Natural killer cell treated with Interleukin-12 subunit alpha and Interleukin-12 subunit beta and Interleukin-15 and Interleukin-18, amount 100 ng/mL, for 72 hours (primary cell): ENCODE measurements around the gene CXCR5. TPM values are rescaled to one million over a fixed set of nuclear protein-coding genes. Genes with fewer than 3 reads are reported as not detected.

Experiments used
- ATAC-seq, 2 donors: fragments of 150-1000 bp; cut with Tn5 transposase in 1 of 2; sonication (Bioruptor Pico), chemical (Tn5 transposase) in 1 of 2; 2 replicates each; pipeline ENCODE4 v1.10.0; 2021
- DNase-seq: peaks from one replicate; pipeline ENCODE4 v3.0.0; 2022; ENCODE audit warnings: low spot score
- H3K27ac Mint-ChIP-seq, 2 donors: 1 replicate in 1 of 2; 2 replicates in 1 of 2; pipeline ENCODE4 v1.8.0; 2022; ENCODE audit warnings: mixed read lengths in 2 of 2, mild to moderate bottlenecking in 1 of 2, moderate library complexity in 1 of 2
- H3K27me3 Mint-ChIP-seq, 2 donors: 1 replicate in 1 of 2; 2 replicates in 1 of 2; pipeline ENCODE4 v1.8.0; 2022; ENCODE audit warnings: mixed read lengths in 2 of 2
- H3K36me3 Mint-ChIP-seq: one replicate; pipeline ENCODE4 v1.8.0; 2022; ENCODE audit warnings: mixed read lengths
- H3K4me1 Mint-ChIP-seq, 2 donors: 1 replicate in 1 of 2; 2 replicates in 1 of 2; pipeline ENCODE4 v1.8.0; 2022; ENCODE audit warnings: low read depth in 2 of 2, mixed read lengths in 2 of 2, mild to moderate bottlenecking in 1 of 2
- H3K4me3 Mint-ChIP-seq: one replicate; pipeline ENCODE4 v1.8.0; 2022; ENCODE audit warnings: mixed read lengths
- H3K9me3 Mint-ChIP-seq: 2 replicates; pipeline ENCODE4 v1.8.0; 2022; ENCODE audit warnings: mixed read lengths
- total RNA-seq, 2 donors: library from RNA; stranded (reverse); gene quantifications; one replicate each; pipeline ENCODE4 v1.2.3, GENCODE V29; 2022

The CXCR5 gene
- total RNA-seq, 2 donors from 2014 or later = 3.1 to 6.3 TPM

GRCh38 chr11:118915941-118916841, 32.5 kb downstream of the CXCR5 start:
- no peak for ATAC-seq
- no peaks in the 10 kb centered on the region for H3K36me3 Mint-ChIP-seq

GRCh38 chr11:118916842-118917388, 33.2 kb downstream of the CXCR5 start:
- no peaks in the 10 kb centered on the region for H3K27me3 Mint-ChIP-seq
- no peaks in the 10 kb centered on the region for H3K36me3 Mint-ChIP-seq

More at GRCh38 chr11:118915941-118916841, 32.5 kb downstream of the CXCR5 start:
- DNase-seq = peak; percentile 57
- H3K27me3 Mint-ChIP-seq = no peaks in the 10 kb centered on the region
- no peaks in the 10 kb centered on the region for H3K9me3 Mint-ChIP-seq
- peak overlapping the region; percentile 97 to 99 for H3K27ac Mint-ChIP-seq
- H3K4me1 Mint-ChIP-seq = peaks cover 80 to 85% of the 10 kb centered on the region in 2 donors
- H3K4me3 Mint-ChIP-seq = peak overlapping the region; percentile 74

DNA sequence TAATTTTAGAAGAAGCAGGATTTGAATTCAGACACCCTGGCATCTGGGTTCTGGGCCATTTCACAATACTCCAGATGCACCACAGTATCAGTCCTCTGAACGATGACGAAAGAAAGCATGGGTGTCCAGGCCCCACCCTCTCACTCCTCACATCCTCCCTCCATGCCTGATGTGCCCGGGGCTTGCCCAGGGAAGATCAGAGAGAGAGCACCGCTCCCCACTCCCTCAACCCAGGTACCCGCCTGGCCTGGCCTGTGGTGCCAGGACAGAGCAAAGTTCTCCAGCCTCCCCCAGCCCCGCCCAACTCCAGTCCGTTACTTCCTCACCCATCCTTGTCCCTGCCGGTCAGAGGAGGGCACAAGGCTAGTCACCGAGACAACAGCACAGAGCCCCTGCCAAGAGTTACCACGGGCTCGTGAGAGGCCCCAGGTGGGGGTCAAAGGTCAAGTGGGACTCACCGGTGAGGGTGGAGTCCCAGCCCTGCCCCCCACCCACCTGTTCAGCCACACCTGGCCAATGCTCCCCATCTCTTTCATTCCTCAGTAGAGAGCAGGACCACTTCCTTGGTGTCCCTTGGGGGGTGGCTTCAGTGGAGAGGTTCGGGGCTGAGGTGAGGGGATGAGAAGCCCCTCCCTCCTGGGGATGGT, 33.9 kb downstream of the CXCR5 start:
- ATAC-seq = peak; percentile 60 to 81
- Mint-ChIP-seq H3K9me3 (no peaks in the 10 kb centered on the region), H3K36me3 (no peaks in the 10 kb centered on the region), H3K27ac (peak overlapping the region; percentile 97 to 99), H3K4me3 (peak overlapping the region; percentile 78), H3K27me3 (no peaks in the 10 kb centered on the region), H3K4me1 (peaks cover 69 to 76% of the 10 kb centered on the region in 2 donors)
- DNase-seq = peak; percentile 81

More at GRCh38 chr11:118916842-118917388, 33.2 kb downstream of the CXCR5 start:
- Mint-ChIP-seq H3K4me1 (peaks cover 76 to 83% of the 10 kb centered on the region in 2 donors), H3K4me3 (peak overlapping the region; percentile 78), H3K9me3 (no peaks in the 10 kb centered on the region), H3K27ac (peak overlapping the region; percentile 97 to 99)
- ATAC-seq (no peak), DNase-seq (no peak)

DNA sequence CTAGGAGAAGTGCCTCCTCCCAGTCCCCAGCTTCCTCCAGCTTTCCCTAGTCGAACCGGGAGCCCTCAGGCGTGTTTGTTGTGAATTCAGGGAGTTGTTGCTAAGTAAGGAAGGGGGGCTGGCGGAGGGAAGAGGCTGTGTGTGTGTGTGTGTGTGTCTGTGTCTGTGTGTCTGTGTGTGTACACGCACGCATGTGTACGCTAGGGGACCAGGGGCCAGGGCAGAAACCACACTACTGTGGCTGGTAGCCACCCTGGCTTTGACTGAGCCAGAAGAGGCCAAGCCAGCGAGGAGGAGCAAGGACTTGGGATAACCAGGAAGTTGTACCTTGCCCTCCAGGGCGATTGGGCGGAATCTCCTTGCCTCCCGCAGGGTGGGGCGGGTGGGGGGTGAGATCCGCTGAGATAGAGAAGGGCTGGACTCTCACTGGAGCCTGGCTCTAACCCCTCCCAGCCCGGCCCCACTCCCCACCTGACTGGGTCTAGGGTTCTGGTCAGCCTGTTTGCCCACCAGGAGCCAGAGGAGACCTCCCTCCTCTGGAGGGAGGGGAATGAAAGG, 34.5 kb downstream of the CXCR5 start:
- peak in 1 of 2 donors; percentile 6 for ATAC-seq
- H3K27me3 Mint-ChIP-seq = no peaks in the 10 kb centered on the region
- no peaks in the 10 kb centered on the region for H3K36me3 Mint-ChIP-seq
- peaks cover 66 to 75% of the 10 kb centered on the region in 2 donors for H3K4me1 Mint-ChIP-seq
- H3K27ac Mint-ChIP-seq = peak overlapping the region; percentile 97 to 99
- H3K9me3 Mint-ChIP-seq = no peaks in the 10 kb centered on the region
- H3K4me3 Mint-ChIP-seq = peak overlapping the region; percentile 78
- DNase-seq = peak; percentile 59

GRCh38 chr11:118918686-118919280, 35.1 kb downstream of the CXCR5 start:
- DNase-seq (peak; percentile 62), ATAC-seq (no peak)
- Mint-ChIP-seq H3K27me3 (no peaks in the 10 kb centered on the region), H3K4me1 (peaks cover 70 to 79% of the 10 kb centered on the region in 2 donors), H3K36me3 (no peaks in the 10 kb centered on the region), H3K9me3 (no peaks in the 10 kb centered on the region), H3K4me3 (peak overlapping the region; percentile 78), H3K27ac (peak overlapping the region; percentile 97 to 99)

GRCh38 chr11:118921121-118921928, 37.6 kb downstream of the CXCR5 start:
- peak overlapping the region; percentile 97 to 99 for H3K27ac Mint-ChIP-seq
- peak overlapping the region; percentile 76 for H3K4me3 Mint-ChIP-seq
- peaks cover 63 to 68% of the 10 kb centered on the region in 2 donors for H3K4me1 Mint-ChIP-seq
- H3K36me3 Mint-ChIP-seq = no peaks in the 10 kb centered on the region
- DNase-seq (no peak), ATAC-seq (no peak)
- H3K27me3 Mint-ChIP-seq = no peaks in the 10 kb centered on the region
- H3K9me3 Mint-ChIP-seq = no peaks in the 10 kb centered on the region

- Mint-ChIP-seq H3K36me3 (no peaks in the 10 kb centered on the region), H3K27me3 (no peaks in the 10 kb centered on the region), H3K27ac (peak overlapping the region in 1 of 2 donors; percentile 99), H3K4me3 (peak overlapping the region; percentile 95), H3K9me3 (no peaks in the 10 kb centered on the region), H3K4me1 (peaks cover 61 to 68% of the 10 kb centered on the region in 2 donors)
- ATAC-seq (no peak), DNase-seq (peak; percentile 56)
These were observed 38.4 kb downstream of the CXCR5 start for GRCh38 chr11:118921929-118922744.

GRCh38 chr11:118922745-118923627, 39.3 kb downstream of the CXCR5 start:
- Mint-ChIP-seq H3K9me3 (no peaks in the 10 kb centered on the region), H3K4me1 (peaks cover 61 to 68% of the 10 kb centered on the region in 2 donors), H3K27ac (peak overlapping the region; percentile 86 to 96), H3K4me3 (peak overlapping the region; percentile 95), H3K36me3 (no peaks in the 10 kb centered on the region), H3K27me3 (no peaks in the 10 kb centered on the region)
- ATAC-seq (no peak), DNase-seq (peak; percentile 59)

GRCh38 chr11:118923721-118924587, 40.3 kb downstream of the CXCR5 start:
- peak overlapping the region; percentile 86 to 96 for H3K27ac Mint-ChIP-seq
- DNase-seq = no peak
- H3K4me1 Mint-ChIP-seq = peaks cover 64 to 67% of the 10 kb centered on the region in 2 donors
- H3K36me3 Mint-ChIP-seq = no peaks in the 10 kb centered on the region
- H3K4me3 Mint-ChIP-seq = peak overlapping the region; percentile 95
- H3K9me3 Mint-ChIP-seq = no peaks in the 10 kb centered on the region
- ATAC-seq = no peak
- no peaks in the 10 kb centered on the region for H3K27me3 Mint-ChIP-seq

DNA sequence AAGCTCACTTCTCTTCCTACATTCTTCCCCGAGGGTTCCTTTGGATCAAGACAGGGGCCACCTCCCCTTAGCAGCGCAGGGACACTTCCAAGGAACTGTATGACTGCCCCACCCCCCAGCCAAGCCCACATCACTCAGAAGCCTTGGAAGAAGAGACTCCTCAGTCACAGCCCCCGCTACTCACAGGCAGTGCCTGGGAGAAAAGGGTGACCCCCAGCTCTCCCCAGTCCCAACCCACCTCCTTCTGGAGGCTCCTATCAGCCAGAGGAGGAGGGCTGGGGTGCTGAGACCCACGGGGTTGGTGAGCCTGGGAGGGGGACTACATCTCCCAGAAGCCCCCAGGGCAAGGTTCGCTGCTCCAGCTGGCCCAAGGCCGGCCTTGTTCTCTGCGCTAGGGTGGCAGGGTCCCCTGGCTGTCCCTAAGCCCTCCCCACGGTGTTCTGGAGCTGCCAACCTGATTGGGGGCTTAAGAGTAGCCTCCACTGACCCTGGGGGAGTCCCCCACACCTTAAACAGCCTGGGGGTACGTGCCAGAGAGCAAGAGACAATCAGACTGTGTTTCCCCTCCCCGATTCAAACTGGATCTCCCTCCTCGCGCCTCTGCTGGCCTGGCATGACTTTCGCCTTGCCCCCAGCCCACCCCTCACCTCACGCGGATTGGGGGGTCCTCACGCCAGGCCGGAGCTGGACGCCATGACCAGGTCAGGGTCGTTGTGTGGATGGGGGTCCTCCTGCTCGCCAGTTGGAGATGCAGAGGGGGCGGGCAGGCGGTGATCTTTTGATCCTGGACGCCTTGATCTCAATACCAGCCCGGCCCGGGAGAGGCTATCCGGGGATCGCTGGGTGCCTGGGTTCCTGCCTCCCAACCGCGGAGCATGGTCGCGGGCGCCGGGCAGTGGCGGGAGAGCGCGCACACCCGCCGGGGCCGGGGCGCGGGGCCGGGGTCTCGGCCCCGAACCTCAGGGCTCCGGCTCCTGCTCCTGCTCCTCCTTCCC, 41.2 kb downstream of the CXCR5 start:
- peaks cover 59% of the 10 kb centered on the region in 2 donors for H3K4me1 Mint-ChIP-seq
- no peak for DNase-seq
- ATAC-seq = no peak

More for the DNA sequence above, 41.2 kb downstream of the CXCR5 start:
- no peaks in the 10 kb centered on the region for H3K36me3 Mint-ChIP-seq
- peak overlapping the region; percentile 86 to 96 for H3K27ac Mint-ChIP-seq
- H3K27me3 Mint-ChIP-seq = no peaks in the 10 kb centered on the region
- no peaks in the 10 kb centered on the region for H3K9me3 Mint-ChIP-seq
- H3K4me3 Mint-ChIP-seq = peak overlapping the region; percentile 95
